Bone marrow (tissue), 2 donors: ENCODE results near the gene SERTAD1.

Source experiments
- DNase-seq, 2 donors: peaks; one replicate each; lab custom pipeline; 2025; lab: John Stamatoyannopoulos, UW

Gene SERTAD1

GRCh38 chr19:40378509-40378908 is 47.3 kb downstream of the SERTAD1 start:
- no peak for DNase-seq

GRCh38 chr19:40377876-40378385 is 47.9 kb downstream of the SERTAD1 start:
- DNase-seq, result no peak

- DNase-seq, result no peak
These were observed 49.4 kb downstream of the SERTAD1 start for GRCh38 chr19:40376286-40376862.

GRCh38 chr19:40374084-40374483 is 51.7 kb downstream of the SERTAD1 start:
- DNase-seq, result no peak

- no peak for DNase-seq
These were observed 54.0 kb downstream of the SERTAD1 start for GRCh38 chr19:40371802-40372122.
